ENCODE data around the gene SAMD13.

SAMD13 gene

DNA sequence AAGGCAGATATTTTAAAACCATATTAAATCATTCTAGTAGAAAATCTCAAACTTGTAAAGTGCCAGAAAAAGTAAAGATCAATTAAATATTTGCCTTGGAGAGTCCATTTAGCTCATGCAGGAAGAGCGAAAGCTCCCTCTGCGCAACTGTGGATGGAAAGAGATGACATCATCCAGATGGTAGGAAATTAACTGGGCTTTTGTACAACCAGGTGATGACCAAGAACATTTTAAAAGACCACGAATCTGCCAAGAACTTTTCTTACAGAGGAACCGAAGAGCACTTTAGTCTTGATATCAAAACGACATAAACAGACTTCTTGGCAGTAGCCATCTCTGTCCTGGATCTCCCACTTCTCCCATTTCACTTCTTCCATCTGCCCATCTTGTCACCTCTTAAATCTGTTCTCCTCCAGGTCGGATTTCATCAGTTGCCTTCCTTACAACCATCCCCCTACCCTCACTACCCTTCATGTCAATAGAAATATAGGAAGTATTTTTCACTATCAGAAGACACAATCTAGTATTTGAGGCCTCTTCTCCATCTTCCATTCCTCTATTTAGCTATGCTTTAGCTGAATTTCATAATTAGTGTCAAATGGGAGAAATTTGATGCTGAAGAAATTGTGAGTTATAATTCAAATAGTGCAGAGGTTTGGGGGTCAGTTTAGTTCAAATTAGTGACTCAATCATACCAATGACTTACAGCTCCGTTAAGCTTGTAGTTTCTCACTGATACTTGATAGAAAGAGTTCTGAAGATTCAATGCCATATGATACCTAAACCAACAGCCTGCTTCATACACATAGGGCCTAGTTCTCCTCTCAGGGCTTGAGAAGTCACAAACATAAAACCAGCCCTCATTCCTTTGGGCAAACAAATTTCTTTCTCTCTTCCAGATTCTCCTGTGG is 74.7 kb downstream of the SAMD13 start:
- no peak for DNase-seq

DNA sequence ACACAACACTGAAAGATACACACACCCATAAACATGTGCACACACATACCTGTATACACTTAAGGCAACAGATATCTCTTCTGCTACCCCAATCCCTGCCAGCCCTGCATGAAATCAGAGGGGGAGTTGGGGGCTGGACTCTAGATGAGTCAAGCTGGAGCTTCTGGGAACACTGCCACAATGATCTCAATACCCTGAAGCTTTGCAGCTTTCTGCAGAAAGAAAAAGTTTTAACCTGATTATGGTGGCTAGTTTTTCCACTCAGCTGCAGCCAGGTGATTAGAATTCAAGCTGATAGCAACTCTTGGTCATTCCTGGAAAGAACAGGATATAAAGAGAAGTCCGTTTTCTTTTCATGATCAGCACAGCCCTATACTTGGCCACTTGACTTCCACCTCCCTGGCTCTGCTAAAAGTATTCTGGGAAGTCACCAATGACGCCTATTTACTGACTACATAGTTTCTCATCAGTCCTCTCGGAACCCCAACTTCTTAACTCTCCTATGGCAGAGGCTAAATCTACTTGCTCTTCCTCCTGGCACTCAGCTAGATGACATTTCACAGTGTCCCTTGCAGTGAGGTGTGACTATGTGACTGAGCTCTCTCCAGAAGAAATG is 76.1 kb downstream of the SAMD13 start:
- peak; percentile 77 for DNase-seq

DNA sequence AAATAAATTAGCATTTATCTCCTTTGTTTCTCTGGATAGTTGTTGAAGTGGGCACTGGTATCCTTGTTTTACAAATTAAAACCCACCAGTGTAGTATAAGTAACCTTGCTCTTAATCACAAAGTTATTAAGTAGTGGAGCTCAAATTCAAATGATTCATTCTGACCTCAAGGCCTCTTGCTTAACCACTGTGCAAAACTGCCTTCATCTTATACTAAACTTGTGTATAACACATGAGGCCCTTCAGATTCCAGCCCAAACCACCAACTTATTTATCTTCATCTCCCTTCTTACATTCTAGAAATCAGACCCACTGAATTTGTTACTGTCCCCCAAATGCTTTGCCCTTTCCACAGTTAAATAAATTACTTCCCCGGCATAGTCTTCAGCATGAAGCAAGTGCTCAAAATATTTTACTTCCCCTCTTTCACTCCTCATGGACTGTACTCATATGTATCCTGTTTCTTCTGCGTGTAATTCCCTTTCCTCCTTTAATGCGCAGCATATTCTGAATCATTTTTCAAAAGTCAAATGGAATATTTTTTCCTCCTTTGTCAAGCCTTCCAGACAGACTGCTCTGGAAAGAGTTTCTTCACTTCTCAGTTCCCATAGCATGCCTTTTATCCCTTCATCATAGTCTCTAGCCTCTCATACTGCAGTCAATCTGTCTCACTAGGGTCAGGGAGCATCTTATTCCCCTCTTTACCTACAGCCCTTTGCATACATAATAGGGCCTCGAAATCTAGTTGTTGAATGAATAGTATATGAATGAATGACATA is 77.8 kb downstream of the SAMD13 start:
- no peak for DNase-seq

DNA sequence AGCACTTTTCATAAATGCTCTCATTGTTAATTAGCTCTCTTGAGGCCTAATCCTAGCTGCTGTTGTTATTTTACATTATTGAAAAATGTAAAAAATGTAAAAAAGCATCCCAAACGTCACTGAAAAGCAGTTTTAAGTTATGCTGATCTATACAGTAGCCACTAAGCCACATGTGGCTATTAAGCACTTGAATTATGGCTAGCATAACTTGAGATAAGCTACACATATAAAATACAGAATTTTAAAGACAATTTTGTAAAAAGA is 78.3 kb downstream of the SAMD13 start:
- DNase-seq, result no peak

DNA sequence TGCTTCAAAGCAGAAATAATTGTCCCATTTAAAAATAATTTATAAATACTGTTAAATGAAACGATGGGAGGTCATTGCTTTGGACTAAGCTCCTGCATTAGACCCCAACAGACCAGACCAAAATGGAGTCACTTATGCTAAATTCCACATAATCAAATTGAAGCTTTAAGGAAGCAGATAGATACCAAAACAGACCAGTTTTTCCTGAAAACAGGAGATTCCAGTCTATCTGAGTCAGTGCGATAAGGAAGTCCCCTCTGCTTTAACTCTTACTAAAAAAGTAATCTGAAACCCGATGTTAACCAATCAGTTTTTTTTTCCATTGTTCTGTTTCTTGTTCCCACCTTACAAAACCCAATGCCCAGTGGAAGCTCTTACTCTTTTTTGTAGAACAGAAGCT is 80.6 kb downstream of the SAMD13 start:
- DNase-seq, result no peak

DNA sequence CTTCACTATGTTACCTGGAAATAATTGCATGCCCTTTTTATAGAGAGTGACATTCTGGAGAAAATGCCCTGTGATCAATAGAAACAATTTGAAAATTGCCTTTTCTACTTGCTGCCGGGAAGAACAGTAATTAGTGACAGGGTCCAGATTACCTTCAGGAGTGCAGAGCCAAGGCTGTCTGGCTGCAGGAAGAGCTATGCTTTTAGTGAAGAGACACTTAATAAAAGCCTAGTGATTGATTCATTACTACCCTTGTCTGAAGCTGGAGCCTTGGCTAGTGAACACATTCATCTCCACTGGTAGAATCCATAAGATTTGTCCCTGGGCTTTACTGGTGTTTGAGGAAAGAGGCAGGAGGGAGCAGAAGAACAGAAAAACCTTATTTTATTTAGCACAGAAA is 83.8 kb downstream of the SAMD13 start:
- no peak for DNase-seq

- no peak for DNase-seq
Measured at GRCh38 chr1:84386716-84387479, 85.4 kb downstream of the SAMD13 start.

DNA sequence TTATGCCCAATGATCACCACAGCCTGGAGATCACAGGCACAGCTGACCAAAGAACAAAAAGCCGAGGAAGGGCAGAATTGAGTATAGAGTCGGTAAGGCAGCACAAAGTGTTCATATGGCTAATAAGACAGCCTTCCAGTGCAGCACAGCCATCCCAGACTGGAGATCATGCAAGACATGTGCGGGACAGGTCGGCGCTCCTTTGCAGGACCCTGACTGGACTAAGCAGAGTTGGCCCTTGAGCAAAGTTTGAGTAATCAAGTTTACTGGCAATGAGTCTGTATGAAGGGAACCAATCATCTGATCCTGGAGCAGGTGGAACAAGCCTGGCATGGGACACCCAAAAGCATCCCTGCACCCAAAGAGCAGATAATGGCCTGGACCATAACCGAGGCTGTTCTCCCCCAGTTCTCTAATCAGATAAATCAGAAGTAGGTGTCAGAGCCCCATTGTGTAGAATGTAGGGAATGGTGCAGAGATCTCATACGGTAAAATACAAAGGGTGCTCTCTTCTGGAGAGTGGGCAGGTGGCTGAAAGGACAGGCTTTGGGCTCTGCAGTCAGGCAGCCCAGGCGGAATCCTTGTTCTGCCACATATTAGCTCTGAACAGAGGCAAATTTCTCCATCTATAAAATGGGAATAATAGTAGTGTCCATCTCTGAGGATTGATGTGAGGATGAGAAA is 86.1 kb downstream of the SAMD13 start:
- DNase-seq, result no peak

GRCh38 chr1:84390226-84390625 is 88.7 kb downstream of the SAMD13 start:
- DNase-seq, result no peak

- DNase-seq, result no peak
Measured at GRCh38 chr1:84398175-84399155, 97.0 kb downstream of the SAMD13 start, which contains the start of gene DNASE2B. Gene DNASE2B (plus strand): TSS chr1:84398484. CDS start chr1:84398565, 81 bp downstream.

All from right hindlimb (tissue), 1 donor.